OCI-LY3 (cell line): ENCODE measurements around the gene ANKRD13D.

Experiments
- H2AFZ ChIP-seq: fragments of 200-600, 300-600 bp; shearing (Covaris generic); 2 replicates; pipeline ENCODE4 v1.6.0; 2014; ENCODE audit warnings: antibody characterized with exemption, low read depth, low read length
- H3K27ac ChIP-seq: fragments of 200-600, 300-600 bp; sonication (generic); 2 replicates; pipeline ENCODE4 v1.5.1; 2014; ENCODE audit warnings: mild to moderate bottlenecking, low read length, moderate library complexity, mixed read lengths
- H3K27me3 ChIP-seq: fragments of 200-600, 300-600 bp; sonication (generic); 2 replicates; pipeline ENCODE4 v1.6.1; 2014; ENCODE audit warnings: low read depth, low read length, mixed read lengths
- H3K36me3 ChIP-seq: fragments of 200-600, 300-600 bp; sonication (generic); replicated peaks from 2 replicates; pipeline ENCODE3; 2014; ENCODE audit warnings: low read depth, low read length, mixed read lengths
- H3K4me1 ChIP-seq: fragments of 300-600, 200-600 bp; sonication (generic); 2 replicates; pipeline ENCODE4 v1.6.1; 2014; ENCODE audit warnings: low read length, mixed read lengths
- H3K4me2 ChIP-seq: fragments of 200-600, 300-600 bp; sonication (generic); 2 replicates; pipeline ENCODE4 v1.6.1; 2014; ENCODE audit warnings: low read length, mixed read lengths
- H3K4me3 ChIP-seq: fragments of 300-600, 200-600 bp; sonication (generic); 2 replicates; pipeline ENCODE4 v1.5.1; 2014; ENCODE audit warnings: antibody characterized with exemption, mild to moderate bottlenecking, low read length, moderate library complexity
- H3K79me2 ChIP-seq: fragments of 300-600, 200-600 bp; shearing (Covaris generic); 2 replicates; pipeline ENCODE4 v1.6.1; 2014; ENCODE audit warnings: mild to moderate bottlenecking, low read length, mixed read lengths
- H3K9ac ChIP-seq: fragments of 300-600, 200-600 bp; shearing (Covaris generic); 2 replicates; pipeline ENCODE4 v1.6.0; 2014; ENCODE audit warnings: mild to moderate bottlenecking, low read length, moderate library complexity
- H3K9me3 ChIP-seq: fragments of 200-600, 300-600 bp; shearing (Covaris generic); 2 replicates; pipeline ENCODE4 v1.6.1; 2014; ENCODE audit warnings: low read length, mixed read lengths; ENCODE audit not compliant: insufficient read depth
- H4K20me1 ChIP-seq: fragments of 200-600, 300-600 bp; sonication (generic); 2 replicates; pipeline ENCODE4 v1.6.1; 2016; ENCODE audit warnings: low read length, mixed read lengths; ENCODE audit not compliant: insufficient read depth
- CTCF ChIP-seq: fragments of 200-600, 300-600 bp; sonication (generic); IDR thresholded peaks from 2 replicates; pipeline ENCODE4 v1.5.1; 2014; ENCODE audit warnings: antibody characterized with exemption, low read length, low read depth
- EZH2phosphoT487 ChIP-seq: fragments of 200-600 bp; shearing (Covaris generic); IDR thresholded peaks from 2 replicates; pipeline ENCODE4 v1.6.1; 2018; ENCODE audit warnings: antibody characterized with exemption, mixed run types, low read depth

ANKRD13D gene

DNA sequence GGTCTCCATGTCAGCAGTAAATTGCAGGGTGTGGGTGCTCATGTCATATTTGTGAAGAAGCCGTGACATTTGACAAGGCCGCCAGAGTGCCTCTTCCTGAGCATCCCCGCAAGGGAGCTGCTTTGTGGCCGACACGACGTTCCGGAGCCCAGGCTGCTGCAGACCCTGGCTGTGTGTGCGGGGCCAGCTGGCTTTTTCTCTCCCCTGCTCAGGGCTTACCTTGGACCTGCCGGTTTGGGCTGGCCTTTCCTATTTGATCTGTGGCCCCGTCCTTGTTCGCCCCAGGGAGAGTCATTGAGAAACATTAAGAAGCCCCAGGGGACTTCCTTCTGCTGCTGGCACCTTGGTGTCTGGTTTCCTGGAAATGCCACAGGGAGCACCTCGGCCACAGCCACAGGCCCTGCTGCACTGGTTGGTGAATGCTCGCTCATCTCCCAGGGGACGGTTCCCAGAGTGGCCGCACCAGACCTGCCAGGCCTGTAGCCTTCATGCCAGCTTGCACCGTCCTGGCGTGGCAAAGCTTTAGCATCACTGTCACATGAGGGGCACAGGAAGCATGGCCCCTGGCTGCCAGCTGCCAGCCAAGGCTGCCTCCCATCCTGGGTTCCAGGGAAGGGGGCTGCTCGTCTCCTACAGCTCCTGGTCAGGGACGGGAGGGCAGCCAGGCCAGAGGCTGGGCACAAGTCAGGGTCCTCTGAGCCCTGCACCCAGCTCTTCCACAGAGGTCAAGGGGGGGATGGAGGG is 17.4 kb upstream of the ANKRD13D start:
- Histone ChIP-seq H3K9ac (no peak overlapping the region; the same call in 1 of the 2 replicates), H3K4me3 (no peak overlapping the region), H3K79me2 (peaks cover 99% of the 10 kb centered on the region), H3K27ac (peak overlapping the region; percentile 4; the same call in 1 of the 2 replicates), H3K36me3 (peaks cover 46% of the 10 kb centered on the region), H3K4me2 (peak overlapping the region; percentile 21), H4K20me1 (peaks cover 59% of the 10 kb centered on the region), H2AFZ (no peak overlapping the region), H3K9me3 (no peaks in the 10 kb centered on the region), H3K4me1 (peaks cover 63% of the 10 kb centered on the region), H3K27me3 (no peaks in the 10 kb centered on the region)
- TF ChIP-seq CTCF, result no peak
- no peak for TF ChIP-seq EZH2phosphoT487

GRCh38 chr11:67272327-67273259 is 16.5 kb upstream of the ANKRD13D start:
- Histone ChIP-seq H3K4me3 (no peak overlapping the region), H3K4me1 (peaks cover 68% of the 10 kb centered on the region), H3K27ac (peak overlapping the region; percentile 4; the same call in 1 of the 2 replicates), H2AFZ (no peak overlapping the region), H3K4me2 (peak overlapping the region; percentile 21; the same call in 1 of the 2 replicates), H3K9me3 (no peaks in the 10 kb centered on the region), H3K9ac (no peak overlapping the region), H4K20me1 (peaks cover 59% of the 10 kb centered on the region), H3K27me3 (no peaks in the 10 kb centered on the region), H3K36me3 (peaks cover 42% of the 10 kb centered on the region), H3K79me2 (peaks cover 96% of the 10 kb centered on the region)
- TF ChIP-seq CTCF (no peak), EZH2phosphoT487 (no peak)

GRCh38 chr11:67273260-67273990 is 15.7 kb upstream of the ANKRD13D start:
- Histone ChIP-seq H3K27ac (no peak overlapping the region), H3K4me1 (peaks cover 70% of the 10 kb centered on the region), H3K4me3 (no peak overlapping the region), H2AFZ (no peak overlapping the region), H3K9me3 (no peaks in the 10 kb centered on the region), H3K9ac (no peak overlapping the region), H3K36me3 (peaks cover 42% of the 10 kb centered on the region), H3K4me2 (no peak overlapping the region), H3K27me3 (no peaks in the 10 kb centered on the region), H3K79me2 (peaks cover 98% of the 10 kb centered on the region), H4K20me1 (peaks cover 58% of the 10 kb centered on the region)
- TF ChIP-seq EZH2phosphoT487, result no peak
- no peak for TF ChIP-seq CTCF
